NCI-H748 (cell line): ENCODE measurements around the gene CCDC9.
"Not testable (repeated sequence)": the region's sequence is repeated elsewhere in the genome, so short reads cannot be mapped to it uniquely, and the experiment has no call there.

ENCODE experiments used
- DNase-seq: peaks from one replicate; lab custom pipeline; 2025; ENCODE audit not compliant: unreplicated experiment; lab: John Stamatoyannopoulos, UW

CCDC9 gene

DNA sequence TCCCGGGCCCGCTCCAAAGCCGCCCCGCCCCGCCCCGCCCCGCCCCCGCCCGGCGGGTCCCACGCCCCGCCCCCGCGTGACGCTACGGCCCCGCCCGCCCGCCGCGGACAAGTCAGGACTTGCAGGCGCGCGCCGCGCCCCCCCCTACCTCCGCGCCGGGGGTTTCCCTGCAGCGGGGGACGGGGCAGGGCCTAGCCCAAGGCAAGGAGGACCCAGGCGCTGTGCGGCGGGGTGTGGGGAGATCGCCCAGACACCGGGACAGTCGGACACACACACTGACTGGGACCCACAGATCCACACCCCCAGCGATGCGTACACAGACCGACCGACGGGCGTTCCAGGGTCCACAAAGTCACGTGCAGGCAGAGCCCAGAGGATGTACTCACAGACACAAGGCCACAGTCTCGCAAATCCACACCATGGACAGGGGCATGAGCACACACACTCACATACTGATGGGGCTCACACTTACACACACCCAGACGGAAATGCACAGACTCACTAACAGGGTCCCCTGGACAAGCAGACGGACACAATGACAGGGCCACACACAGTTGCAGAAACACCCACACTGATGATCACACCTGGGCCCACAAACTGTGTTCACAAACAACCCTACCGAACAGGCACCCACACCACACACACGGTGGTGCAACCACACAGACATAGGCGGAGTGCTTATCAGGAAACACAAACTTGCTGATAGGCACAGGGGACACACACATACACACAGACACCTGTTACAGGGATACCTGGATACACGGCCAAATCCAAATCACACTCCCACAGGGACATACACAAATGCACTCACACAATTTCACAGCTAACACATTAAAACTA is 24.9 kb upstream of the CCDC9 start:
- DNase-seq = peak; percentile 92

DNA sequence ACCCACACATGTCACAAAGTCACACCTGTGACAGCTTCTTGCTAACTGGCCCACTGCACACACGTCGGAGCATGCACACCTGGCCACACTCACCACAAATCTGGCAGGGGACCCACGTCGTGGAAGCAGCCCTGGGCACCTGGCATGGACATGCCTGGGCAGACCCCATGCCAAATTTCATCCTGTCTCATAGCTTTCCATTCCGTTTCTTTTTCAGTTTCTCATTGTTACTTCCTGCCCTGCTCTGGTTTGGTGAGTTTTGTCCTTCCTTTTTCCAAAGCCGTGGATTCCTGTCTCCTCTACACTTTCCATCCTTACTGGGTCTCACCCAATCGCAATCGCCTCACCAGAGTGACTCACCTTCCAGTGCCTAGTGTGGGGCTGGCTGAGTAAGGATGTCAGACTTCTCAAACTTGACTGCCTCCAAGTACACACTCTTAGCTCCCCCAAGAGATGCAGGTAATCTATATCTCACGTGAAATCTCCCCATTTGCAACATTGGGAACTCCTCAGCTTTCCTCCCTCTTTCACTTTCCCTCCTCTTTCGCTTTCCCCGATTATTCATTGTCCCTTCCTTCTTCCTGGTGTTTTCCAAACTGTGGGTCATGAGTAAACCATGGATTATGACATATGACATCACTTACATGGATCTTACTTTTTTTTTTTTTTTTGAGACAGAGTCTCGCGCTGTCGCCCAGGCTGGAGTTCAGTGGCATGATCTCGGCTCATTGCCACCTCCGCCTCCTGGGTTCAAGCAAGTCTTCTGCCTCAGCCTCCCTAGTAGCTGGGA is 23.7 kb upstream of the CCDC9 start:
- no peak for DNase-seq

DNA sequence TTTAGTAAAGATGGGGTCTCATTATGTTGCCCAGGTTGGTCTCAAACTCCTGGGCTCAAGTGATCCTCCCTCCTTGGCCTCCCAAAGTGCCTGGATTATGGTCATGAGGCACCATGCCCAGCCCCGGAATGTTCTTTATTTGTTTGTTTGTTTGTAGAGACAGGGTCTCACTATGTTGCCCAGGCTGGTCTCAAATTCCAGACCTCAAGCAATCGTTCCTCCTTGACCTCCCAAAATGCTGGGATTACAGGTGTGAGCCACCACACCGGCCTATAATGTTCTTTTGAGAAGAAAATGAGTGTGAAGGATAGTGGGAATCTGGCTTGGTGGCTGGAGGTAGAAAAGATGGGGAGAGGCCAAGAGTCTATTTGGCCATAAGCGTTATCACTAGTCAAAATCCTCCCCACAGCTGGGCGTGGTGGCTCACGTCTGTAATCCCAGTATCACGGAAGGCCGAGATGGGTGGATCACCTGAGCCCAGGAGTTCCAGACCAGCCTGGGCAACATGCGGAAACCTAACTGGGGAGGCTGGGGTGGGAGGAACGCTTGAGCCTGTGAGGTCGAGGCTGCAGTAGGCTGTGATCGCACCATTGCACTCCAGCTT is 20.2 kb upstream of the CCDC9 start:
- DNase-seq = no peak

DNA sequence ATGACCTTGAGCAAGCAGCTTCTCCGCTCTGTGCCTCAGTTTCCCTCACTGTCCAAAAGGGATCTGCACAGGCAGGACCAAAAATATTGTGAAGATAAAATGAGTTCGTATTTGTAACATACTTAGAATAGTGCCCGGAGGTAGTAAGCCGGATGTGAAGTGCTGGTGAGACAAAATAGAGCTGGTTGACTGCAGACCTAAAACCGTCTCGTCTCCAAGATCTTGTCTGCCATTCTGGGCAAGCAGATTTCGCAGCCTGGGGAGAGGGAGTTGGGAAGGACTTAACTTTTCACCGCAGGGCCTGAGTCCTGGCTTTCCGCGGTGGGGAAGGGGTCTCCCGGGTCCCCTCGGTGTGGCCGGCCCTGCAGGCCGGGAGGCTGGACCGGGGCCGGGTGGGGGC is 17.2 kb upstream of the CCDC9 start:
- DNase-seq = peak; percentile 65

DNA sequence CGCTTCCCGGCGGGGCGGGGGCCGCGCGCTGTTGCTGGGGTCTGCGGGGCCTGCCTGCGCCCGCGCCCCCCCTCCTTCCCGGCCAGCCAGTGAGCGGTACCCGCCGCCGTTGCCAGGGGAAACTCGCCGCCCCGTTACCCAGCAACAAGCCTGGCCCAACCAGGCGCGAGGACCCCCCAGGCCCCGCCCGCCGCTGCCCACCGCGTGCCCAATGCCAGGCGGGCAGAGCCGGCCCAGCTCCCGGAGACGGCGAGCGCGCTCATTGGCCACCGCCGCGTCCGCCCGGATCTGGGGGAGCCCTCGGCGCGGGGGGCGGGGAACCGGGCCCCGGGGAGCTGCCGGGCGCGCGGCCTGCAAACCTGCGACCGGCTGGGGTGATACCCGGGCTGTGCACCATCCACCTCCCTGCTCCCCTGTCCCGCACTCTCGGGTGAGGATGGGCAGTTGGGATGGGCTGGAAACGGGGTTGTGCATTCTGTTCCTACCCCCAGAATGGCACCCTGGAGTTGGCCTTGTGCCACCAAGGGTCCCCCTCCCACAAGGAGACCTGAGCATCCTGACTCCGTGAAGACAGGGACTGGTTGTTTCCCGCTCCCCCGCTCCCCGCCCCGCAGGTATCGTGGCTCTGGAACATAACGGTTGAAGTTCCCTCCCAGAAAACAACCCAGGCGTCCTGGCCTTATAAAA is 16.6 kb upstream of the CCDC9 start:
- DNase-seq = peak; percentile 96

DNA sequence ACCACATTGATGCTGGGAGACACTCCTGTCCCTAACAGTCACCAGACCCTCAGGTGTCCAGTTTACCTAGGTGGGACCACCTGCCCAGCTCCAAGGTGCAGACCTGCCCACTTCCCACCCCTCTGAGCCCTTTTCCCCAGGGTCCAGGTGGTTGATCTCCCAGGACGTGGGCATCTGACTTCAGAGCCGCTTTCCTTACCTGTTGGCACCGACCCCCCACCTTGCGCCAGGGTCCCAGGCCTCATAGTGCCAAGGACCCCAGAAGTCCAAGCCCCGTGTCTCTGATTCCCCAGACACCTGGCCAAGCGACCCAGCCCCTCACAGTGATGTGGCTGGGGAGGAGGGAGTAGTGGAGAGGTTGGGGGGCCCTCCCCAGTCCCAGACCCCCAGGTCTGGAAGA is 15.8 kb upstream of the CCDC9 start:
- DNase-seq = no peak

DNA sequence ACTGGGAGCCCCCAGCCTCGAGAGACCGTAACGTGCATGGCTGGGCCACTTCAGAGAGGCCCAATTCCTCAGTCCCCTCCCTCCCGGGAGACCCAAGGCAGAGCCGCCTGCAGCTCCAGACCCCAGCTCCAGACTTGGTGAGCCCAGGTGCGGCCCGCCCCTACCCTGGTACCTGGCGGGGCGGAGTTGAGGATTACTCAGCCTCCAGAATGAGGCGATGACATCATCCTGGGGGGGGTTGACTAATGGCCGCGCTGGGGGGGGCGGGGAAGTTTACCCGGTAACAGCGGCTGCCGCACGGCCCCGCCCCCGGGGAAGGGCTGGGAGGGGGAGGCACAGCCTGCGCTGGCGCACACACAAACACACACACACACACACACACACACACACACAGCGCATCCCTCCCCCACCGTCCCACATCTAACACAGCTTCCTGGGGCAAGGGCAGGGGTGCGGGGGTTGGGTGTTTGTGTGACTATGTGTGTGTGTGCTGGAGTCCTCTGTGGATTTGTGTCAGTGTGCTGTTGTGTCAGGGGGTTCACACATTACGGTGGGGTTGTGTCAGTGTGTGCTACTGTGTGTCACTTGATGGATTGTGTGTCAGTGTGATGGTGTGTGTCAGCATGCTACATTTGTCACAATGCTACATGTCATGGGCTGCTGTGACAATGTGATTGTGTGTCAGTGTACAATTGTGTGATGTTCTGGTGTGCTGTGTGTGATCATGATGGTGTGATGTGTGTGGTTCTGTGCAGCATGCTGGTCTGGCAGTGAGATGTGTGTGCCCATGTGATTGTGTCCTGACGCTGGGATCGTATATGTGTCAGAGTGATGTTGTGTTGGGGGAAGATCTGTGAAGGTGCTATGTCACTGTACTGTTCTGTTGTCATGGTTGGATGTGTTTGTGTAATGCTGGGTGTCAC is 15.1 kb upstream of the CCDC9 start:
- DNase-seq = peak; percentile 96

DNA sequence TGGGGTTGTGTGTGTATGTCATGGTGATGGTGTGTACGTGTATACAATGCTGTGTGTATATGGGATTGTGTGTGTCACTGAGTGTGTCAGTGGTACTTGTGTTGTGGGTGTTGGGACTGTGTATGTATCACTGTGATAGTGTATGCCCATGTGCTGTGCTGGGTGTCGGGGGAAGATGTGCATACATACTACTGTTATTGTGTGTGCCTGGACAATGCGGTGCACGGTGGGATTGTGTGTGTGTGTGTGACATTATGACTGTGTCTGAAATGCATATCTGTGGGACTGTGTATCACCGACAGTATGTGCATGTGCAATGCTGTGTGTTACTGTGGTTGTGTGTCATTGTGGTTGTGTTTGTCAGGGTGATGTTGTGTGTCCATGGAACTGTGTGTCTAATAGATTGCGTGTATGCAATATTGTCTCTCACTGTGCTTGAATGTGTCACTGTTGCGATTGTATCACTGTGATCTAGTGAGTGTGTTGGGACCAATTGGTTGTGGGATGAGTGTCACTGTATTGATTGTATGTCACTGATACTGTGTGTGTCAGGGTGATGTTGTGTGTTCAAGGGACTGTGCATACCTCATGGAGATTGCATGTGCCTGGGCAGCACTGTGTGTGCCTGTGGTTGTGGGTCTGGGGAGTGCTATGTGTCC is 14.3 kb upstream of the CCDC9 start:
- DNase-seq = no peak

DNA sequence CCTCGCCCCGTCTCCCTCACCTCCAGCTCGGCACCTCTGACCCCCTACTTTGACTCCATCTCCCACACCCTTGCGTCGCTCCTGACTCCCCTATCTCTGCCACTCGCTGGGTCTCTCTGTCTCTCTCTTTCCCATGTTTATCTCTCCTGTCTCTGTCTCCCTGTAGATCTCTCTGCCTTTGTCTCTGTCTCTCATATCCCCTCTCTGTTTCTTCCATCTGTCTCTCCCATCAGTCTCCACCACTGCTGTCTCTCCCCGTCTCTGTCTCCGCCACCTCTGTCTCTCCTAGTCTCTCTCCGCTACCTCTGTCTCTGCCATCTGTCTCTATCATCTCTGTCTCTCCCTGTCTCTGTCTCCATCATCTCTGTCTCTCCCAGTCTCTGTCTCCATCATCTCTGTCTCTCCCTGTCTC is 13.0 kb upstream of the CCDC9 start:
- DNase-seq = no peak

DNA sequence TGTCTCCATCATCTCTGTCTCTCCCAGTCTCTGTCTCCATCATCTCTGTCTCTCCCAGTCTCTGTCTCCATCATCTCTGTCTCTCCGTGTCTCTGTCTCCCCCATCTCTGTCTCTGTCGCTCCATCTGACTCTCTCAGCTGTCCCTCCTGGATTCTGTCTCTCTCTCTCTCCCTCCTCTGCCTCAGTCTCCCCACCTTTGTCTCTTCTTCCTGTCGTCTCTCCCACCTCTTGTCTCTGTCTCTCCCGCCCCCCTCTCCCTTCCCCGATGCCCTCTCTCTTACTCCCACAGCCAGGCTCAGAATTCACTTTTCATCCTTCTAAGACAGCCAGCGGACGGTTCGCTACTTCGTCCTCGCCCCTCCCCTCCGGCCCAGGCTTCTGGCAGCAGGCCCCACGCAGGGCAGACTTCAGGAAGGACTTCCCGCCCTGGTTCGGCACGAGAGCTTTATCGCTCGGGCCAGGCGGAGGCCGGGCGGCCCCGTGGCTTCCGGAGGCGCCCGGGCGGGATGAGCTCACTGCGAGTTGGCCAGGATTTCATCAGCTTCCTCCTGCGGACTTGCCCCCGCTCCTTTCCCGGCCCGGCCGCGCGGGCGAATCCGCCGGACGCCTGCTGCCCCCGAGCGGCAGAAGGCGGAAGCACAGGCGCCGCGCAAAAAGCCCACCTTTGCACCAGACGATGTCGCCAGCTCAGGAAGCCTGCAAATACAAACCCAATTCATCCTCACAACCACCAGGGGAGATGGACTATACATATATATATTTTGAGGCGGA is 12.4 kb upstream of the CCDC9 start:
- peak; percentile 95 for DNase-seq

DNA sequence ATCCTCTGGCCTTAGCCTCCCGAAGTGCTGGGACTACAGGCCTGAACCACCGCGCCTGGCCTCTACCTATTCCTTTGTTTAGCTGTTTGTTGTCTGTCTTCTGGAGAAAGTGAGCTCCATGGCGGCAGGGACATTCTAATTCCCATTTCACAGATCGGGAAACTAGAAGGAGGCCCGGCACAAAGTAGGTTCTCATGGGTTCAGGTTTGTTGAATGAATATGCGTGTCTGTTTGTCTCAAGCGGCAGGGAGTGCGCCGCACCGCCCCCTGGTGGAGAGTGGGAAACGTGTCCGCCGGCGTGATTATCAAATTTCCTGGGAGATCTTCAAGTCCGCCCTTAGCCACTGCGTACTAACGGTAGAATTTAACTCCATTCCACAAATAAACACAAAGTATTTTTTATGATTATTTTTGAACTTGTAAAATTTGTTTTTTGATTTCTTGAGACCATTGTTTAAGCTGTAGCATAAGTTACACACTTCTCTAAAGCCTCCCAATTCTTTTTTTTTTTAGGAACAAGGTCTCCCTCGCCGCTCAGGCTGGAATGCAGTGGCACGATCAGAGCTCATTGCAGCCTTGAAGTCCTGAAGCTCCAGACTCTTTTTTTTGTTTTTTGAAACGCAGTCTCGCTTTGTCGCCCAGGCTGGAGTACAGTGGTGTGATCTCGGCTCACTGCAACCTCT is 8.9 kb upstream of the CCDC9 start:
- peak; percentile 66 for DNase-seq

DNA sequence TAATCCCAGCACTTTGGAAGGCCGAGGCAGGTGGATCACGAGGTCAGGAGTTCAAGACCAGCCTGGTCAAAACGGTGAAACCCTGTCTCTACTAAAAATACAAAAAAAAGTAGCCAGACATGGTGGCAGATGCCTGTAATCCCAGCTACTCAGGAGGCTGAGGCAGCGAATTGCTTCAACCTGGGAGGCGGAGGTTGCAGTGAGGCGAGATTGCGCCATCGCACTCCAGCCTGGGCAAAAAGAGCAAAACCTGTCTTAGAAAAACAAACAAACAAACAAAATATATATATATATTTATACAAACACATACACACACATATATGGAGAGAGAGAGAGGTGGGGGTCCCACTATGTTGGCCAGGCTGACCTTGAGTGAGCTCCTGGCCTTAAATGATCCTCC is 3.3 kb upstream of the CCDC9 start:
- not testable (repeated sequence) for DNase-seq

DNA sequence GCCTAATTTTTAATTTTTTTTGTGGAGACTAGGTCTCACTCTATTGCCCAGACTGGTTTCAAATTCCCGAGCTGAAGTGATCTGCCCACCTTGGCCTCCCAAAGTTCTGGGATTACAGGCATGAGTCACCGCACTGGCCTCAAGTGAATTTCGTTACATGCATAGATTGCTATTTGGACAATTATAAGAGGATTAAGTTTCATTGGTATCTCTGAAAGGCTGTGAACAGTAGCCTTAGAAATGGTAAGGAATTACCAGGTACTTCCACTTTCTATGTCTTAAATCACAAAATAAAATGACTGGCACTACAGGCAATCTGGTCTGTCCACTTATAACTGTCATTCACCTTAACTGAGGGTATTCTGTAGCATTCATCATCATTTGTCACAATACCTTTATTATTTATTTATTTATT is 2.9 kb upstream of the CCDC9 start:
- no peak for DNase-seq

DNA sequence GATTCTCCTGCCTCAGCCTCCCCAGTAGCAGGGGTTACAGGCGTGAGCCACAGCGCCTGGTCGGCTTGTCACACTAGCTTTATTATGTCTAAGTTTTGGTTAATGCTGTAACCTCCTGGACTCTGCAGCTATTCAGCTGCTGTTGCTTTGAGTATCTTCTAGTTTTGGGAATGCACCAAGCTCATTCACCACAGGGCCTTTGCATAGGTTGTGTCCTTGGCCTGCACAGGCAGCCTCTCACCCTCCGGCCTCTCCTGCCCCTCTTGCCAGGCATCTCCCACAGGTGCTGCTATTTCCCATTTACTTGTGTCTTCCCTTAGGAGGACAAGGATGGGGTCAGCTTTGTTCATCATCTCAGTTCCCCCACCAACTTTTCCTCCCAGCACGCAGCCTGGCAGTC is 2.4 kb upstream of the CCDC9 start:
- no peak for DNase-seq

DNA sequence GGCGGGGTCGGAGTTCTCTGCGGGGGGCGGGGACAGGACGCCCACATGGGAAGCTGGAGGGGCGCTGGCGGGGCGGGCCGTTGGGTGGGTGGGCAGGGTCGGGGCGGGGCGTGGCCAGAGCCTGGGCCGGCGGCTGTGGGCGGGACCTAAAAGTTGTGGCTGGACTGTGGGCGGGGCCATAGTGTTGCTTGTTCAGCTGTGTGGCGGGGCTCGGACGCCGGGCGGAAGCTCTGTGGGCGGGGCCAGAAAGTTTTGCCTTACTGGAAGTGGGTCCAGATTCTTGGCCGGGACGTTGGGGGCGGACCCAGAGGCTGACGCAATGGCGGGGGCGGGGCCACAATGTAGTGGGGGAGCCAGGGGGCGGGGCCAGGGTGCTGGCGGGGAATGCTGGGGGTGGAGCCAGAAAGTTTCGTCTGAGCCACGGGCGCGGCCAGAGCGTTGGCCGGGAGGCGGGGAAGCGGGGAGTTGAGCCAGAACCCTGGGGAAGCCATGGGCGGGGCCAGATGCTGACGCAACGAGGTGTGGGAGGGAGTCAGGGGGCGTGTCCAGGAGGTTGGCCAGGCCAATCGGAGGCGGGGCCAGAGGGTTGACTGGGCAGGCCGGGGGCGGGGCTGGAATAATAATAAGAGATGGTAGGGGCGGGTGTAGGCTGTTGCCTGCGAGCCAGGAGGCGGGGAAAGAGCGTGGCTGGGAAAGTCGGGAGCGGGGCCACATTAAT is 527 bp downstream of the CCDC9 start:
- peak; percentile 100 for DNase-seq

DNA sequence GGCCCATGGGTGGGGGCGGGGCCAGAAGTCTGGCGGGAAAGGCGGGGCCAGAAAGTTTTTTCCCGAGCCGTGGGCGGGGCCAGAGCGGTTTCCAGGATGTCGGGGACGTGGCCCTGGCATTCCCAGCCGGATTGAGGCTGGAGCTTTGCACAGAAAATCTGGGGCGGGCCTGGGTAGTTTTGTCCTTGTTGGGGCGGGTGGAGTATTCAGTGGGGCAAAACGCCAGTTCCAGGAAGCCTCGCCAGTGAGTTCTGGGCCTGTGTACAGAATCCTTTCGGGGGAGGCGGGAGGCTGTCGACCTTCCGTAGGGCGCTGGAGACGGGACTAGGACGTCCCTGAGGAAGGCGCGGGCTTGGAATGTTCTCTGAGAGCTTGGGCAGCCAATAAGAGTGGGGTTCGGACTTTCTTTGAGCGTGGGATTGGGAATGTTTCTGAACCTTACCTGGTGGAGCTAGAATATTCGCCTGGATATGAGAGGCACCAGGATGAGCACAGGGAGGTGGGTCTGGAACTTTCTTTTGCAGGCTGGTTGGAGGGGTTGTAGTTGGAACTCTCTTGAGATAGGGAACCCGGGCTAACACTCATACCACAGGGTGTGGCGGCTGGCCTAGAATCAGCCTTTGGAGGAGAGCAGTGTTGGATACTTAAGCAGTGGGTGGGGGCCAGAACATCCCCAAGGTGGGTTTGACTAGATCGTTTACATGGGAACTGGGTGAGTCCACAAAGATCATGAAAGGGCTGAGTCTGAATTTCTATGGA is 1.3 kb downstream of the CCDC9 start:
- DNase-seq = peak; percentile 52

DNA sequence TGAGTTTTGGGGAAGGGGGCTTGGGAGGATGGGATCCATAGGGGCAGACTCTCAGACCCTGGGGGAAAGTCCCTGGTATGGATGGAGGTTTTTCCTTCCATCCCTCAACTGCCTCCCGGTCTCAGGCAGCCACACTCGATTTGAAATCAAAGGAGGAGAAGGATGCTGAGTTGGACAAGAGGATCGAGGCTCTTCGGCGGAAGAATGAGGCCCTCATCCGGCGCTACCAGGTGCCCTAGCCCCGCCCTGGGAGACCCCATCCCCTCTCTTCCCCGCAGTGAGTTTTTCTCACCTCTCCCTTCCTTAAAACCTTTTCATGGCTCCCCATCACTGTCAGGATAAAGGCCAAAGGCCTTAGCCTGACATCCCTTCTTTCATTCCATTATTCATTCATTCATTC is 2.1 kb downstream of the CCDC9 start:
- no peak for DNase-seq
